ENCODE measurements around the gene CEMIP.

The CEMIP gene

DNA sequence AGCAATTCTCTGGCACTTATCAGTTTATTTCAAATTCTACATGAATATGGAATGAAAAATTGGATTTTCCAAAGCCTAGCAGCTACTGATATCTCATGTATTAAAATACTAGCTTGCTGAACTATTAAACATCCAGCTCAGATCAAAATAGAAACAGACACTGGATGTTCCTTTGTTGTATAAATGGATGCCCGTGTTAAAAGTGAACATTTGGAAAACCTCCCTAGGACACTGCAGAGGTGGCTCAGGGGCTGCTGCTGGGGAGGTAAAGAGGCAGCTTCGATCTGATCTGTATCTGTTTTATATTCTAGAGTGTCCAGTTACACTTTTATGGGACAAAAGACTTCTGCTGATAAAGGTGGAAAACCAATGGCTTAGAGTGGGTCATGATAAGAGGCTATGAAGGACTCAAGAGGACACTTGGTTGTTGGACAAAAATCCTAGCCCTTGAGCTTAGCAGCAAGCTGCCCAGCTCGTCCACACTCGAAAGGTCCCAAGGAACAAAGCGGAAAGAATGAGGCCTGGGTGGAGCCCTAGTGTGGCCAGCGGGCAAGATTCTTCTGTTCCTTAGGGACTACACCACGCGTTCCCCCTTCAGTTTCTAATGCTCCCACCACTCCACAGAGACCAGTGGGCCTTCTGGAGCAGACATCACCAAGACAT, 200.5 kb downstream of the CEMIP start:
- ChIA-PET CTCF (interaction anchor here (0.5 to 2.4 kb wide), 16 partner anchors 9 to 287 kb away, joined by 3 to 36 read pairs (median 4); partner anchors contain the start of gene CEMIP), POLR2A (interaction anchor here (0.8 to 1.2 kb wide), 3 partner anchors 10 to 287 kb away, joined by 3 read pairs; no protein-coding TSS in a partner anchor)
- no peak overlapping the region for H3K4me3 ChIP-seq (ENCODE audit: low read depth, low read length)
- peaks cover 6 to 19% of the 10 kb centered on the region in 2 experiments; a peak in 2 of 3 replicates for H3K36me3 ChIP-seq (ENCODE audit: control insufficient read depth in 2 of 2, insufficient read depth in 1 of 2, low read length in 2 of 2)
- H3K4me1 ChIP-seq (ENCODE audit: control insufficient read depth, insufficient read depth, low read length), result peaks cover 14% of the 10 kb centered on the region
- TF ChIP-seq ZNF350 (tag by site-specific recombination; IDR thresholded peaks at IDR 0.05), result no peak
- no peak for TF ChIP-seq RBAK (tag by site-specific recombination; IDR thresholded peaks at IDR 0.05)
- no peak for TF ChIP-seq ZNF621 (tag by site-specific recombination; IDR thresholded peaks at IDR 0.05)
- TF ChIP-seq ZBTB7A (tag by site-specific recombination; IDR thresholded peaks at IDR 0.05; ENCODE audit: low read depth), result no peak
- no peak for TF ChIP-seq ZNF341 (tag by site-specific recombination; IDR thresholded peaks at IDR 0.05; ENCODE audit: low read depth)
- TF ChIP-seq ZNF521 (tag by site-specific recombination; IDR thresholded peaks at IDR 0.05), result no peak
- TF ChIP-seq ZNF10 (tag by site-specific recombination; IDR thresholded peaks at IDR 0.05), result no peak
- no peak for TF ChIP-seq ZNF549 (tag by site-specific recombination; IDR thresholded peaks at IDR 0.05)
- TF ChIP-seq WT1 (tag by site-specific recombination; IDR thresholded peaks at IDR 0.05), result no peak
- TF ChIP-seq ZBTB20 (tag by site-specific recombination; IDR thresholded peaks at IDR 0.05), result no peak
- H3K27ac ChIP-seq (ENCODE audit: extremely low read depth, low read depth, low read length), result no peak overlapping the region
- H3K9me3 ChIP-seq (ENCODE audit: control insufficient read depth, insufficient read depth, low read depth, low read length), result no peaks in the 10 kb centered on the region

DNA sequence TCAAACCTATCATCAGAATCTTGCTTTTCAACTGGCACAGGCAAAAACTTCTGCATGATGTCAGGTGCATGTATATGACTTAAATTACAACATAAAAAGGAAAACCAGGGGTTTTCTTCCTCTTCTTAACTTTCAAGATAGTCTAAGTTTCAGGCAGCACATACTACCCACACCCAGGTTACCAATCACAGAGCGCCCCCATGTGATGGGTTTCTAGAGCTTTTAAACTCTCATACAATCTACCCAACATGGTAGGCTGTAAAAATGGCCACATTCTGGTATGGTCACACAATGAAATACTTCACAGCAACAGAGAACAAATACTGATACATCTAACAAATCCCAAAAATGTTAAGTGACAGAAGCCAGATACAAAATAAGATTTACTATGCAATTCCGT, 203.0 kb downstream of the CEMIP start:
- ChIA-PET CTCF (interaction anchor here (0.9 to 1.4 kb wide), 2 partner anchors 13 to 414 kb away, joined by 3 to 4 read pairs; no protein-coding TSS in a partner anchor), POLR2A (no interaction called here)
- H3K4me3 ChIP-seq (ENCODE audit: low read depth, low read length), result no peak overlapping the region
- no peaks in the 10 kb centered on the region for H3K9me3 ChIP-seq (ENCODE audit: control insufficient read depth, insufficient read depth, low read depth, low read length)
- peaks cover 10 to 19% of the 10 kb centered on the region in 2 experiments; a peak in 2 of 3 replicates for H3K36me3 ChIP-seq (ENCODE audit: control insufficient read depth in 2 of 2, insufficient read depth in 1 of 2, low read length in 2 of 2)
- peaks cover 22% of the 10 kb centered on the region for H3K4me1 ChIP-seq (ENCODE audit: control insufficient read depth, insufficient read depth, low read length)
- no peak overlapping the region for H3K27ac ChIP-seq (ENCODE audit: extremely low read depth, low read depth, low read length)
- TF ChIP-seq ZNF404 (tag by site-specific recombination; IDR thresholded peaks at IDR 0.05), result no peak
- no peak for TF ChIP-seq SP7 (tag by site-specific recombination; IDR thresholded peaks at IDR 0.05)
- TF ChIP-seq, protein P1, sequence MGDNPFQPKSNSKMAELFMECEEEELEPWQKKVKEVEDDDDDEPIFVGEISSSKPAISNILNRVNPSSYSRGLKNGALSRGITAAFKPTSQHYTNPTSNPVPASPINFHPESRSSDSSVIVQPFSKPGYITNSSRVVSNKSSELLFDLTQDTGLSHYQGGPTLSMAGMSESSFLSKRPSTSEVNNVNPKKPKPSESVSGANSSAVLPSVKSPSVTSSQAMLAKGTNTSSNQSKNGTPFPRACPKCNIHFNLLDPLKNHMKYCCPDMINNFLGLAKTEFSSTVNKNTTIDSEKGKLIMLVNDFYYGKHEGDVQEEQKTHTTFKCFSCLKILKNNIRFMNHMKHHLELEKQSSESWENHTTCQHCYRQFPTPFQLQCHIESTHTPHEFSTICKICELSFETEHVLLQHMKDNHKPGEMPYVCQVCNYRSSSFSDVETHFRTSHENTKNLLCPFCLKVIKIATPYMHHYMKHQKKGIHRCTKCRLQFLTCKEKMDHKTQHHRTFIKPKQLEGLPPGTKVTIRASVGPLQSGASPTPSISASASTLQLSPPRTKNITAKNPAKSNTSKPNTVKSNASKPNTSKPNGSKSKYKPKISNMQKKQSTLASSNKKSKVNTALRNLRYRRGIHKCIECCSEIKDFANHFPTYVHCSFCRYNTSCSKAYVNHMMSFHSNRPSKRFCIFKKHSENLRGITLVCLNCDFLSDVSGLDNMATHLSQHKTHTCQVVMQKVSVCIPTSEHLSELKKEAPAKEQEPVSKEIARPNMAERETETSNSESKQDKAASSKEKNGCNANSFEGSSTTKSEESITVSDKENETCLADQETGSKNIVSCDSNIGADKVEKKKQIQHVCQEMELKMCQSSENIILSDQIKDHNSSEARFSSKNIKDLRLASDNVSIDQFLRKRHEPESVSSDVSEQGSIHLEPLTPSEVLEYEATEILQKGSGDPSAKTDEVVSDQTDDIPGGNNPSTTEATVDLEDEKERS (tag by site-specific recombination; IDR thresholded peaks at IDR 0.05), result no peak
- TF ChIP-seq ZNF777 (tag by site-specific recombination; IDR thresholded peaks at IDR 0.05; ENCODE audit: borderline replicate concordance), result no peak
- TF ChIP-seq, protein P2, sequence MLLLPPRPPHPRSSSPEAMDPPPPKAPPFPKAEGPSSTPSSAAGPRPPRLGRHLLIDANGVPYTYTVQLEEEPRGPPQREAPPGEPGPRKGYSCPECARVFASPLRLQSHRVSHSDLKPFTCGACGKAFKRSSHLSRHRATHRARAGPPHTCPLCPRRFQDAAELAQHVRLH (tag by site-specific recombination; IDR thresholded peaks at IDR 0.05), result no peak
- TF ChIP-seq GLIS2 (tag by site-specific recombination; IDR thresholded peaks at IDR 0.05), result no peak
- TF ChIP-seq SCRT2 (tag by site-specific recombination; IDR thresholded peaks at IDR 0.05), result no peak
- TF ChIP-seq, protein P3, sequence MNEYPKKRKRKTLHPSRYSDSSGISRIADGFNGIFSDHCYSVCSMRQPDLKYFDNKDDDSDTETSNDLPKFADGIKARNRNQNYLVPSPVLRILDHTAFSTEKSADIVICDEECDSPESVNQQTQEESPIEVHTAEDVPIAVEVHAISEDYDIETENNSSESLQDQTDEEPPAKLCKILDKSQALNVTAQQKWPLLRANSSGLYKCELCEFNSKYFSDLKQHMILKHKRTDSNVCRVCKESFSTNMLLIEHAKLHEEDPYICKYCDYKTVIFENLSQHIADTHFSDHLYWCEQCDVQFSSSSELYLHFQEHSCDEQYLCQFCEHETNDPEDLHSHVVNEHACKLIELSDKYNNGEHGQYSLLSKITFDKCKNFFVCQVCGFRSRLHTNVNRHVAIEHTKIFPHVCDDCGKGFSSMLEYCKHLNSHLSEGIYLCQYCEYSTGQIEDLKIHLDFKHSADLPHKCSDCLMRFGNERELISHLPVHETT (tag by site-specific recombination; IDR thresholded peaks at IDR 0.05), result no peak
- TF ChIP-seq ZNF501 (tag by site-specific recombination; IDR thresholded peaks at IDR 0.05), result no peak
- TF ChIP-seq ZNF138 (tag by site-specific recombination; IDR thresholded peaks at IDR 0.05; ENCODE audit: borderline replicate concordance), result no peak
- no peak for TF ChIP-seq ZNF223 (tag by site-specific recombination; IDR thresholded peaks at IDR 0.05)
- TF ChIP-seq, protein P4, sequence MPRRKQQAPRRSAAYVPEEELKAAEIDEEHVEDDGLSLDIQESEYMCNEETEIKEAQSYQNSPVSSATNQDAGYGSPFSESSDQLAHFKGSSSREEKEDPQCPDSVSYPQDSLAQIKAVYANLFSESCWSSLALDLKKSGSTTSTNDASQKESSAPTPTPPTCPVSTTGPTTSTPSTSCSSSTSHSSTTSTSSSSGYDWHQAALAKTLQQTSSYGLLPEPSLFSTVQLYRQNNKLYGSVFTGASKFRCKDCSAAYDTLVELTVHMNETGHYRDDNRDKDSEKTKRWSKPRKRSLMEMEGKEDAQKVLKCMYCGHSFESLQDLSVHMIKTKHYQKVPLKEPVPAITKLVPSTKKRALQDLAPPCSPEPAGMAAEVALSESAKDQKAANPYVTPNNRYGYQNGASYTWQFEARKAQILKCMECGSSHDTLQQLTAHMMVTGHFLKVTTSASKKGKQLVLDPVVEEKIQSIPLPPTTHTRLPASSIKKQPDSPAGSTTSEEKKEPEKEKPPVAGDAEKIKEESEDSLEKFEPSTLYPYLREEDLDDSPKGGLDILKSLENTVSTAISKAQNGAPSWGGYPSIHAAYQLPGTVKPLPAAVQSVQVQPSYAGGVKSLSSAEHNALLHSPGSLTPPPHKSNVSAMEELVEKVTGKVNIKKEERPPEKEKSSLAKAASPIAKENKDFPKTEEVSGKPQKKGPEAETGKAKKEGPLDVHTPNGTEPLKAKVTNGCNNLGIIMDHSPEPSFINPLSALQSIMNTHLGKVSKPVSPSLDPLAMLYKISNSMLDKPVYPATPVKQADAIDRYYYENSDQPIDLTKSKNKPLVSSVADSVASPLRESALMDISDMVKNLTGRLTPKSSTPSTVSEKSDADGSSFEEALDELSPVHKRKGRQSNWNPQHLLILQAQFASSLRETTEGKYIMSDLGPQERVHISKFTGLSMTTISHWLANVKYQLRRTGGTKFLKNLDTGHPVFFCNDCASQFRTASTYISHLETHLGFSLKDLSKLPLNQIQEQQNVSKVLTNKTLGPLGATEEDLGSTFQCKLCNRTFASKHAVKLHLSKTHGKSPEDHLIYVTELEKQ (tag by site-specific recombination; IDR thresholded peaks at IDR 0.05; ENCODE audit: borderline replicate concordance), result no peak
- TF ChIP-seq GLI4 (tag by site-specific recombination; IDR thresholded peaks at IDR 0.05), result no peak
- TF ChIP-seq ZNF311 (tag by site-specific recombination; IDR thresholded peaks at IDR 0.05; ENCODE audit: borderline replicate concordance), result no peak
- TF ChIP-seq ZNF335 (tag by site-specific recombination; conservative IDR thresholded peaks at IDR 0.05), result no peak
- no peak for TF ChIP-seq ZNF571 (tag by site-specific recombination; IDR thresholded peaks at IDR 0.05)

Data from HEK293 (cell line).